Activated B cell treated with CpG ODN at 0.5 μM for 24 hours (primary cell): ENCODE measurements around the gene RNF26. TPM values are rescaled to one million over a fixed set of nuclear protein-coding genes. Genes with fewer than 3 reads are reported as not detected.

Experiments
- ATAC-seq: fragments of 200-7000 bp; cut with Tn5 transposase; one replicate; pipeline ENCODE4 v1.10.0; 2021; ENCODE audit warnings: low read depth, mild to moderate bottlenecking, moderate library complexity
- CTCF ChIA-PET: fragments of 350-600 bp; sonication (Branson Sonifier 250); formaldehyde crosslinking; loops from one replicate; lab custom pipeline; 2021; ENCODE audit warnings: antibody characterized with exemption; lab: Charles Lee
- POLR2A ChIA-PET: fragments of 350-600 bp; sonication (Branson Sonifier 250); formaldehyde crosslinking; loops from one replicate; lab custom pipeline; 2021; ENCODE audit warnings: antibody characterized with exemption; lab: Charles Lee
- DNase-seq: peaks from one replicate; pipeline ENCODE4 v3.0.0; 2022
- H3K27ac Mint-ChIP-seq: one replicate; pipeline ENCODE4 v1.8.0; 2020; ENCODE audit warnings: mixed read lengths
- H3K27me3 Mint-ChIP-seq: one replicate; pipeline ENCODE4 v1.8.0; 2021; ENCODE audit warnings: mixed read lengths
- H3K36me3 Mint-ChIP-seq: one replicate; pipeline ENCODE4 v1.8.0; 2021; ENCODE audit warnings: low read depth, mixed read lengths
- H3K4me1 Mint-ChIP-seq: one replicate; pipeline ENCODE4 v1.8.0; 2021; ENCODE audit warnings: mixed read lengths
- H3K4me3 Mint-ChIP-seq: one replicate; pipeline ENCODE4 v1.8.0; 2020; ENCODE audit warnings: mild to moderate bottlenecking, mixed read lengths
- H3K9me3 Mint-ChIP-seq: one replicate; pipeline ENCODE4 v1.8.0; 2020; ENCODE audit warnings: mixed read lengths
- CTCF ChIP-seq: fragments of 200-600 bp; IDR thresholded peaks from one replicate; pipeline ENCODE4 v1.8.0; 2022; ENCODE audit warnings: antibody characterized with exemption, mild to moderate bottlenecking
- intact Hi-C: fragments of 100-400 bp; cut with micrococcal nuclease; formaldehyde crosslinking; loops from one replicate; pipeline ENCODE4 v1.15.1; 2024
- total RNA-seq: library from RNA; stranded (reverse); gene quantifications from 2 replicates; pipeline ENCODE4 v1.2.3, GENCODE V29; 2022

Gene RNF26
- total RNA-seq, 1 donor from 2014 or later = 21.2 TPM

DNA sequence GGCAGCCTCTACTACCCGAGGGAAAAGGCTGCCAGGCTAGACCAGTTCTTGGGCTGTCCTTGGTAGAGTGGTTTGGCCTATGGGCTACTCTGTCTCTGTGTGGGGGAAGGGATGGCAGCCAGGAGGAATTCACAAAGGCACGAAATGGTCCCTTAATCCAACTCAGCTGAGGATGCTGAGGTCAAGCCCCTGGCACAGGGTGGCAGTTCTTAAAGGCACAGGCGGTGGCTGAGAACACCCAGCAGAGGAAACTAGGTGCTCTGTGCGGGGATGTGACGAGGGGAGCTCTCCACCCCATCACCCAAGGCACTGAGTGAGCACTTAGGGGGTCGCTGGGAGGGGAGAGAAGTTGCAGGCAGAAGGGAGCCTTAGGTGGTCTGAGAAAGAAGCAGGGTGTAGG is 12.3 kb downstream of the RNF26 start, which contains the start of gene MFRP:
Gene MFRP (minus strand): TSS at position 101 of the 400 bp plus-strand sequence. CDS start 192 bp downstream, outside the sequence.
- no peaks in the 10 kb centered on the region for H3K36me3 Mint-ChIP-seq

GRCh38 chr11:119347242-119347641 is 12.9 kb downstream of the RNF26 start:
- ATAC-seq (no peak), DNase-seq (no peak)
- TF ChIP-seq CTCF = no peak
- Mint-ChIP-seq H3K27ac (no peak overlapping the region), H3K9me3 (no peaks in the 10 kb centered on the region), H3K4me3 (no peak overlapping the region), H3K36me3 (no peaks in the 10 kb centered on the region), H3K4me1 (no peaks in the 10 kb centered on the region), H3K27me3 (peaks cover 50% of the 10 kb centered on the region)
- CTCF ChIA-PET = interaction anchor here (1.2 kb wide), 1 partner anchor 9 kb away, joined by 4 read pairs; no protein-coding TSS in a partner anchor
- POLR2A ChIA-PET = no interaction called here
- intact Hi-C loops = no loop called here

More for the DNA sequence above, 12.3 kb downstream of the RNF26 start, which contains the start of gene MFRP:
- Mint-ChIP-seq H3K27me3 (peaks cover 49% of the 10 kb centered on the region), H3K9me3 (no peaks in the 10 kb centered on the region), H3K27ac (no peak within 1 kb of the TSS), H3K4me3 (no peak within 1 kb of the TSS), H3K4me1 (no peaks in the 10 kb centered on the region)
- intact Hi-C loops = no loop called here
- ATAC-seq (no peak), DNase-seq (no peak)
- POLR2A ChIA-PET = no interaction called here
- no peak for TF ChIP-seq CTCF
- CTCF ChIA-PET = no interaction called here

GRCh38 chr11:119347940-119348605 is 13.7 kb downstream of the RNF26 start:
- H3K9me3 Mint-ChIP-seq = no peaks in the 10 kb centered on the region
- no peak for TF ChIP-seq CTCF
- CTCF ChIA-PET = interaction anchor here (0.8 to 1.2 kb wide), 3 partner anchors 8 to 33 kb away, joined by 3 to 4 read pairs (median 3); partner anchors contain the start of gene USP2
- intact Hi-C loops = no loop called here
- H3K4me3 Mint-ChIP-seq = no peak overlapping the region
- no peaks in the 10 kb centered on the region for H3K4me1 Mint-ChIP-seq
- POLR2A ChIA-PET = no interaction called here
- peaks cover 51% of the 10 kb centered on the region for H3K27me3 Mint-ChIP-seq
- ATAC-seq (no peak), DNase-seq (no peak)
- no peak overlapping the region for H3K27ac Mint-ChIP-seq
- no peaks in the 10 kb centered on the region for H3K36me3 Mint-ChIP-seq

DNA sequence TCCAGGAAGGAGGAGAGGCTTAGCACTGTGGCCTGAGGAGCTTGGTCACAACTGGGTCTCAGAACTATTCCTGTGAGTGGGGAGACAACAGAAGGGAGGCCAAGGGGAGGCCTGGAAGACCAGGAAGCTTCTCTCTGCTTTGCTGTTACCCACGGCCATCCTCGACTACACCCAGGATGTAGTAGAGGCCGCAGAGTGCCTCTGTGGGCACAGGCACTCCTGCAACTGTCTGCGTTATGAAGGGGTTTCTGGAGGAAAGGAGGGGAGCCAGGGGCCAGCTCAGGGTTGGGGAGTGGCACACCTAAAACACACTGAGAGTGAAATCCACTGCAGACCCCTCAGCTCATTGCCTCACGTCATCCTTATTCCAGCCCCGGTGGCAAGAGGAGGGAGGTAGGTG is 16.0 kb downstream of the RNF26 start:
- H3K27me3 Mint-ChIP-seq = peaks cover 54% of the 10 kb centered on the region
- H3K27ac Mint-ChIP-seq = no peak overlapping the region
- H3K4me3 Mint-ChIP-seq = no peak overlapping the region
- H3K9me3 Mint-ChIP-seq = no peaks in the 10 kb centered on the region
- no peaks in the 10 kb centered on the region for H3K36me3 Mint-ChIP-seq
- TF ChIP-seq CTCF = no peak
- ATAC-seq = no peak
- no peak for DNase-seq
- CTCF ChIA-PET = no interaction called here
- intact Hi-C loops = no loop called here
- POLR2A ChIA-PET = interaction anchor here (0.7 to 1.1 kb wide), 2 partner anchors 12 to 1012 kb away, joined by 3 read pairs; no protein-coding TSS in a partner anchor
- no peaks in the 10 kb centered on the region for H3K4me1 Mint-ChIP-seq

GRCh38 chr11:119351232-119351631 is 16.9 kb downstream of the RNF26 start:
- H3K27me3 Mint-ChIP-seq = peaks cover 53% of the 10 kb centered on the region
- H3K9me3 Mint-ChIP-seq = no peaks in the 10 kb centered on the region
- CTCF ChIA-PET = no interaction called here

More at GRCh38 chr11:119351232-119351631, 16.9 kb downstream of the RNF26 start:
- no peak for TF ChIP-seq CTCF
- intact Hi-C loops = no loop called here
- POLR2A ChIA-PET = interaction anchor here (0.7 to 1.1 kb wide), 2 partner anchors 13 to 1013 kb away, joined by 3 read pairs; no protein-coding TSS in a partner anchor
- Mint-ChIP-seq H3K36me3 (no peaks in the 10 kb centered on the region), H3K4me1 (peaks cover 3% of the 10 kb centered on the region), H3K27ac (no peak overlapping the region), H3K4me3 (no peak overlapping the region)
- no peak for DNase-seq
- ATAC-seq = no peak
